NCI-H2196 (cell line): ENCODE data around the gene PPM1G.

Experiments
- DNase-seq: peaks from one replicate; lab custom pipeline; 2025; ENCODE audit not compliant: unreplicated experiment; lab: John Stamatoyannopoulos, UW

Gene PPM1G

DNA sequence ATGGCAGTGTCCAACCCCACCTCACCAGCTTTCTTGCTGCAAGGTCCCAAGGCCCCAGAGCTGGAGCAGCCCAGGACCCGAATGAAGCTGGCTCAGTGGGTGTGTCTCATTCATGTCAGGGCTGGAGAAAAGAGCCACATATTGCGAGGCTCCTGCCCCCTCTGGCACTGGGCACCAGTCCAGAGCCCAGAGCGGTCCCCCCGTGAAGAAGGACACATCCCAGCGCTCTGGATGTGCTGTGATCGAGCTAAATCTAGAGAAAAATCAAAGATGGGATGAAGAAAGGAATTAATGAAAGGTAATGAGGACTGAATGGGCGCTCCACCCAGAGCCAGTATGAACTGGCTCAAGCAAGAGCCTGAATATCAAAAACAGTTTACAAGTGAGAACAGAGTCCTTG, 73.2 kb downstream of the PPM1G start:
- no peak for DNase-seq

GRCh38 chr2:27335311-27335710, 74.1 kb downstream of the PPM1G start:
- no peak for DNase-seq
